ENCODE data around the gene DBNL.
"Not testable (repeated sequence)": the region's sequence is repeated elsewhere in the genome, so short reads cannot be mapped to it uniquely, and the experiment has no call there.

Gene DBNL

GRCh38 chr7:44044315-44045225, at the start of gene DBNL:
DBNL (plus strand) TSS chr7:44044702; CDS start chr7:44044738, 36 bp downstream.
- DNase-seq (ENCODE audit: low spot score), result peak; percentile 94

GRCh38 chr7:43997532-43997931, 47.0 kb upstream of the DBNL start, which contains the start of gene SPDYE1:
SPDYE1 (plus strand) TSS chr7:43997897; CDS start chr7:43999950, 2,053 bp downstream.
- not testable (repeated sequence) for DNase-seq (ENCODE audit: low spot score)

DNA sequence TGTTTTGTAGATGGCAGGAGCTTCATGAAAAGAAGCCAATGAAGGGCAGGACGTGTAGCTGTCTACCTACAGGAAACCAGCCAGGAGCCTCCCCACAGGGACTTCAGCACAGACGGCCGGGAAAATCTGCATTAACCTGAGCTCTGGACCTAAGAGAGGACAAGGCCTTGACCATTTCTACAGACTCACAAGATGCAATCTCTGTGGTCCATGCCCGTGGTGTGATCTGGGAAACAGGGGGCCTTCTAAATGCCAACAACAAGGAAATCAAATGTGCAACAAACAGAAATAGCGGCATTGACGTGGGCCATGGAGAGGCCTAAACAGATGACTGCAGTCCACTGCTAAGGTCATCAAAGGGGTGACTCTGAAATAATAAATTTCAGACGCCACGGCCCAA, 32.4 kb upstream of the DBNL start:
- not testable (repeated sequence) for DNase-seq (ENCODE audit: low spot score)

- DNase-seq (ENCODE audit: low spot score), result not testable (repeated sequence)
Observed at GRCh38 chr7:44015090-44015489, 29.4 kb upstream of the DBNL start.

DNA sequence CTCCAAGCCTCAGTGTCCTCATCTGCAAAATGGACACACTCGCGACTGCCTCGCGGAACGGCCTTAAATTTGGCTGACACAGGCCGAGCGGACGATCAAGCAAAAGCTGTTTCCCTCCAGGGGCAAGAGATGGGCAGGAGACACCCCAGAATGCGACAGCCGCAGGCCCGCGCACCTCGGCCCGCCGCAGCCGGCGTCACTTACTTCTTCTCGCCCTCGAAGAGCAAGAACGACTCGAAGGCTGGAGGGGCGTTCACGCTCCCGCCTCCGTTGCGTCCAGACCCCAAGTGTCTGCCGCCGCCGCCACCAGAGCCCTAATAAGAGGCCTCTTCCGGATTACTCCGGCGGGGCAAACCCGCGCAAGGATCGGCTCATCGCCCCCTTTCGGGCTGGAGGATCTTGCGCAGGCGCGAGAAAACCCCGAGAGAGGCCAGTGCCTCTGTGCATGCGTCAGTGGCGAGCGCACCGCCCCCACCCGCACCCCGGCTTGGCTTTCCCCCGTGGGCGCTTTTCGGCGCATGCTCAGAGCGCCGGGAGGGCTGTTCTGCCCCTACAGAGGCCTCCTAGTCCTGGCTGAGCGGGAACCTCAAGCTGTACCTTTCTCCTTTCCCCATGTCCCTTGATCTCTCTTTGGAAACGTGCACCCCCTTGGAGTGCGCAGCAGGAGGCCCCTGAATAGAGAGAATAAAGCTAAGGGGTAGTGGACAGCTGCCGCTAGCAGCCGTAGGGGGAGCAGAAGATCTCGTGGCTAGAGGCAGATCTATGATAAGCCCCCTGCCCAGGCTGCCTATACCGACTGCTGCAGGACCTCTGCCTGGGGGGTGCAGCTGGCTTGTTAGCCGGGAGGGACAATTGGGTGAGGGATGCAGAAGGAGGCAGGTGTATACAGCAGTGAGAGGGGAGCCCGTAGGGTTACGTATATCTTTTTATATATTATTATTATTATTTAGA, 25.4 kb upstream of the DBNL start:
- peak; percentile 94 for DNase-seq (ENCODE audit: low spot score)

DNA sequence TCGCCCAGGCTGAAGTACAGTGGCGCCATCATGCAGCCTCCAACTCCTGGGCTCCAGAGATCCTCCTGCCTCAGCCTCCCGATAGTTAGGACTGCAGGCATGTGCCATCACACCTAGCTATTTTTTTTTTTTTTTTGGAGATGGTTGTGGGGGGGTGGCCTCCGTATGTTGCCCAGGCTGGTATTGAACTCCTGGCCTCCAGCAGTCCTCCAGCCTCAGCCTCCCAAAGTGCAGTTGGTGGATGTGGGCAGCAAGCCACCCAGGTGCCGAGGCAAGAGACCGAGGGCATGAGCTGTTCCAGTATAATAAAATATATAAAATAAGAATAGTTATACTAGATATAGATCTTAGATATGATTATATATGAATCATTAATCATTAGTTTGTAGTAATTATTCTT, 24.7 kb upstream of the DBNL start:
- DNase-seq (ENCODE audit: low spot score), result not testable (repeated sequence)

- not testable (repeated sequence) for DNase-seq (ENCODE audit: low spot score)
Observed at GRCh38 chr7:44022069-44022468, 22.4 kb upstream of the DBNL start.

GRCh38 chr7:44022796-44023467, 21.6 kb upstream of the DBNL start:
- peak; percentile 64 for DNase-seq (ENCODE audit: low spot score)

GRCh38 chr7:44029433-44029832, 15.1 kb upstream of the DBNL start:
- DNase-seq (ENCODE audit: low spot score), result not testable (repeated sequence)

DNA sequence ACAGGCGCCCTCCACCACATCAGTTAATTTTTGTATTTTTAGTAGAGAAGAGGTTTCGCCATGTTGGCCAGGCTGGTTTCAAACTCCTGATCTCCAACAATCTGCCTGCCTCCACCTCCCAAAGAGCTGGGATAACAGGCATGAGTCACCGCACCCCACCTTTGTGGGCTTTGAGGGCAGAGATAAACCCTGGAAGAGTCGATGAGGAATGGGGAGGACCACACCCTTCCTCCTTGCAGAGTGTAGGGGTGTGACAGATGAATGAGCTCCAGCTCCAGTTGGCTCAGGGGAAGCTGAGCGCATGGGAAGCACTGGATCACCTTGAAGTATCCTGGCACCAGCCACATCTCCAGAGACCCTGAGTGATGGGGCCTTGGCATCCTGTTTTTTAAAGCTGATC, 14.5 kb upstream of the DBNL start:
- DNase-seq (ENCODE audit: low spot score), result not testable (repeated sequence)

GRCh38 chr7:44031319-44031718, 13.2 kb upstream of the DBNL start:
- not testable (repeated sequence) for DNase-seq (ENCODE audit: low spot score)

DNA sequence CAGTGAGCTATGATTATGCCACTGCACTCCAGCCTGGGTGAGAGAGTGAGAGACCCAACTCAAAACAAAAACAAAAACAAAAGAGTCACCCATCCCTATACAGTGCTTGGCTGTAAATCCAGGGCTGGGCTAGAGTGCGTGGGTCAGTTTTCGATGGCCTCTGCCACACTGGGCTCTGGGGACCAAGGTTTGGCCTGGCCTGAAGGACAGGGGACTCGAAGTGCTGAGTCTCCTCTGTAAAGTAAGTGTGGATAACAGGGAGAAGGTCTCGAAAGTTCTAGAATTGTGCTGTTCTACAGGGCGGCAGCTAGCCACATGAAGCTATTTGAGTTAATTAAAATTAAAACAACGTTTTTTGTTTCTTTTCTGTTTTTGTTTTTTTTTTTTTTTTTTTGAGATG, 12.5 kb upstream of the DBNL start:
- not testable (repeated sequence) for DNase-seq (ENCODE audit: low spot score)

DNA sequence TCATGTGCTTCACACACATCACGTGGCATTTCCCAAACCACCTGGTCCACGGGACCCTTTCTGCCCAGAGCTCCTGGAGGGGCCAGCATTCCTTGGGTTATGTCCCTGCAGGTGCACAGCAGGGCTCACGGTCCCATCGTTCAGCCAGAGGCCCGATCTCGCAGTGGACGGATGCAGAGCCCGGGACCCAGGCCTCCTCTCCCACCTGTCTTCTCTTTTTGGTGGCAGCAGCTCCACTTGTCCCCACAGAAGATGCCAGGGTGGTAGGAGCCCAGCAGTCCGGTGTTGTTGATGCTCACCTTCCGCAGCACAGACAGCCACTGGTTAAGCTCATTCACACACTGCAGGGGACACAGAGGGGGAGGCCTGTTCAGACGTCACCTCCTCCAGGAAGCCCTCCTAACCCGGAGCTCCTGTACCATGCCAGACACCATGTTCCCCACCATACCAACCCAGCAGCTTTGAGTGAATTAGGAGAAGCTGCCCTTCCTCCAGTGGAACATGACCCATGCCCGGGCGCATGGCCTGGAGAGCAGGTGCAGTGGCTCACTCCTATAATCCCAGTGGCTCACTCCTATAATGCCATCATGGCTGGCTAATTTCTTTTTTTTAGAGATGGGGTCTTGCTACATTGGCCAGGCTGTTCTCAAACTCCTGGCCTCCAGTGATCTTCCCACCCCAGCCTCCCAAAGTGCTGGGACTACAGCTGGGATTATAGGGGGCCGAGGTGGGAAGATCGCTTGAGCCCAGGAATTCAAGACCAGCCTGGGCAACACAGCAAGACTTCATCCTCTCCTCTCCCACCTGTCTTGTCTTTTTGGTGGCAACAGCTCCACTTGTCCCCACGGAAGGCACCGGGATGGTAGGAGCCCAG, 10.3 kb upstream of the DBNL start:
- not testable (repeated sequence) for DNase-seq (ENCODE audit: low spot score)

DNA sequence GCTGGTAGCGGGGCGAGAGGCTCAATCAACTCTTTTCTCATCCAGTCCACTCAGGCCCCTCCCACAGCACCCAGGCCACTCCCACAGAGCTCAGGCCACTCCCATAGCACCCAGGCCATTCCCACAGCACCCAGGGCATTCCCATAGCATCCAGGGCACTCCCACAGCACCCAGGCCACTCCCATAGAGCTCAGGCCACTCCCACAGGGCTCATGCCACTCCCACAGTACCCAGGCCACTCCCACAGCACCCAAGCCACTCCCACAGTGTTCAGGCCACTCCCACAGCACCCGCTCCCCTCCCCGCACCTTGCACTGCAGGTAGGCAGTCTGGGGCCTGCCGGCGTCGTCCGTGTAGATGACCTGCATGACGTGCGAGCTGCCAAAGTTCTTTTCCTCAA, 8.1 kb upstream of the DBNL start:
- peak; percentile 41 for DNase-seq (ENCODE audit: low spot score)

GRCh38 chr7:44037951-44038350, 6.6 kb upstream of the DBNL start:
- not testable (repeated sequence) for DNase-seq (ENCODE audit: low spot score)

GRCh38 chr7:44038553-44038952, 5.9 kb upstream of the DBNL start:
- DNase-seq (ENCODE audit: low spot score), result not testable (repeated sequence)

- peak; percentile 99 for DNase-seq (ENCODE audit: low spot score)
Observed at GRCh38 chr7:44038961-44039558, 5.4 kb upstream of the DBNL start.

DNA sequence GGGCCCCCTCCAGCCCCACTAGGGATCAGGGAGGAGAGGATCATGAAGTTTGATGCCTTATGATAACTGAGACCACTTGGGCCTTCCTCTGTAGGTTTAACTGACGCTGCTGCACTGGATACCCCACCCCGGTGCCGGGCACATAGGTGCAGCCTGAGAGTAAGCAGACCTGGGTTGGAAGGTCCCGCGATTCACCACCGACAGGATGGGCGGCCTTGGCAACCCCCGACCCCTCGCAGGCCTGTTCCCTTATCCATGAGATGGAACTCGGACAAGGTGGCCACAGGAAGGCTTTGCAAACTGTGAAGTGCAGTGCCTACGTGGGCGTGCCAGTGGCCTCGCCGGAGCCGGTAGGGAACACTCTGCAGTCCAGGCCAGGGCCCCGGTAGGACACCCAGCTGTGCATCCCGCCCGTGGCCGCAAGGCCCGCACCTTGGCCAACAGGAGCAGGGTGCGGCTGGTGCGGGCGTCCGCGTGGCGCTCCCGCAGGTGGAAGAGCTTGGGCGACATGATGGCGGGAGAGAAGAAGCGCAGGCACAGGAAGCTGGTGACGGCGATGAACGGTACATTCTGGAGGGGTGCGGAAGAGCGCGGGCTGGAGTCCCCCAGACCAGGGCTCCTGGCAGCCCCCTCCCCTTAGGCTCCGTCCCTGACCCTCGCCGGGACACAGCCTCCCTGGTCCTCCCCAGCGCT, 4.6 kb upstream of the DBNL start:
- DNase-seq (ENCODE audit: low spot score), result not testable (repeated sequence)

DNA sequence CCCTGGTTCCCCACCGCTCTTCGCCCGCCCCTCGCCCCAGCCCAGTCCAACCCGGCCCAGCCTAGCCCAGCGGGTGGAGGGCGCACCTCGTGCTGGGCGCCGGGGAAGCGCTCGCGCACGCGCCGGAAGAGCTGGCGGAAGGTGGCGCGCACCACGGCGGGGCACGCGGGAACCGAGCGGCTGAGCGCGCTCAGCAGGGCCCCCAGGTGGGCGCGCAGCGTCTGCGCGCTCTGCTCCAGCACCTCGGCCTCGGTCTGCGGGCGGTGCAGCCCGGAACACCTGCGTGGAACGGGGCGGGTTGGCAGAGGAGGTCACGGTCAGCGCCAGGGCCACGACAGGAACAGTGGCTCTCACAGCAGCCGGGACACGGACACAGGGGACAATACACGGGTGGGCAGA, 4.0 kb upstream of the DBNL start:
- DNase-seq (ENCODE audit: low spot score), result not testable (repeated sequence)

DNA sequence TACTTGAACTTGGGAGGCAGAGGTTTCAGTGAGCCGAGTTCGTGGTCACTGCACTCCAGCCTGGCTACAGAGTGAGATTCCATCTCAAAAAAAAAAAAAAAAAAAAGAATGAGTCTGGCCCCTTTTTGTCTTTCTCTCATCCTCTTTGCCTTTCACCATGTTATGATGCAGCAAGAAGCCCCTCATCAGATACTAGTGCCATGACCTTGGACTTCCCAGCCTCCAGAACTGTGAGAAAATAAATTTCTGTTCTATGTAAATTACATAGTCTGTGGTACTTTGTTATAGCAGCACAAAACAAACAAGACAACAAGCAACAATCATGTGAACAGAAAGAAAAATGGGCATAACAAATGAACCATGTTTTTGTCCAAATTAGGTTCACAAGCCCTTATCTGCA, 2.3 kb upstream of the DBNL start:
- DNase-seq (ENCODE audit: low spot score), result no peak

All from SW480 (cell line).